Endothelial cell of hepatic sinusoid (primary cell): ENCODE measurements around the gene SSTR3.

Experiments used
- in situ Hi-C: cut with HindIII; loops from 2 replicates; pipeline ENCODE4 v1.10.0; 2017; ENCODE audit warnings: low sequenced_read_pairs

Gene SSTR3

GRCh38 chr22:37156686-37157435 is 55.4 kb downstream of the SSTR3 start:
- in situ Hi-C loops = loop anchor here (5.0 to 10.0 kb wide), 2 partner anchors 35 to 102 kb away; partner anchors contain the start of gene KCTD17

GRCh38 chr22:37155971-37156370 is 56.3 kb downstream of the SSTR3 start:
- in situ Hi-C loops = loop anchor here (5.0 to 10.0 kb wide), 2 partner anchors 34 to 101 kb away; partner anchors contain the start of gene KCTD17

- in situ Hi-C loops = loop anchor here (5.0 to 10.0 kb wide), 2 partner anchors 33 to 100 kb away; partner anchors contain the start of gene KCTD17
Measured at GRCh38 chr22:37154925-37155712, 57.2 kb downstream of the SSTR3 start.
